ENCODE data around the gene LAMA4.

GRCh38 chr6:112233847-112234246, 20.5 kb downstream of the LAMA4 start:
- TF ChIP-seq, protein P1, sequence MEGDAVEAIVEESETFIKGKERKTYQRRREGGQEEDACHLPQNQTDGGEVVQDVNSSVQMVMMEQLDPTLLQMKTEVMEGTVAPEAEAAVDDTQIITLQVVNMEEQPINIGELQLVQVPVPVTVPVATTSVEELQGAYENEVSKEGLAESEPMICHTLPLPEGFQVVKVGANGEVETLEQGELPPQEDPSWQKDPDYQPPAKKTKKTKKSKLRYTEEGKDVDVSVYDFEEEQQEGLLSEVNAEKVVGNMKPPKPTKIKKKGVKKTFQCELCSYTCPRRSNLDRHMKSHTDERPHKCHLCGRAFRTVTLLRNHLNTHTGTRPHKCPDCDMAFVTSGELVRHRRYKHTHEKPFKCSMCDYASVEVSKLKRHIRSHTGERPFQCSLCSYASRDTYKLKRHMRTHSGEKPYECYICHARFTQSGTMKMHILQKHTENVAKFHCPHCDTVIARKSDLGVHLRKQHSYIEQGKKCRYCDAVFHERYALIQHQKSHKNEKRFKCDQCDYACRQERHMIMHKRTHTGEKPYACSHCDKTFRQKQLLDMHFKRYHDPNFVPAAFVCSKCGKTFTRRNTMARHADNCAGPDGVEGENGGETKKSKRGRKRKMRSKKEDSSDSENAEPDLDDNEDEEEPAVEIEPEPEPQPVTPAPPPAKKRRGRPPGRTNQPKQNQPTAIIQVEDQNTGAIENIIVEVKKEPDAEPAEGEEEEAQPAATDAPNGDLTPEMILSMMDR (IDR thresholded peaks at IDR 0.05) = no peak
- TF ChIP-seq POLR2AphosphoS5 (IDR thresholded peaks at IDR 0.05; ENCODE audit: insufficient read depth in 1 of 2, low read depth in 1 of 2) = peak in 1 of 2 donors; percentile 63
- no peak for TF ChIP-seq POLR2A (IDR thresholded peaks at IDR 0.05)

Measured in vagina (tissue), 2 donors.